Activated CD4-positive, alpha-beta memory T cell treated with anti-CD3 and anti-CD28 coated beads for 36 hours (primary cell): ENCODE results near the gene HAO2. TPM values are rescaled to one million over a fixed set of nuclear protein-coding genes. Genes with fewer than 3 reads are reported as not detected.
"Not testable (repeated sequence)": the region's sequence is repeated elsewhere in the genome, so short reads cannot be mapped to it uniquely, and the experiment has no call there.

Experiments used
- CTCF ChIA-PET: fragments of 350-600 bp; sonication (Branson Sonifier 250); formaldehyde crosslinking; loops from one replicate; lab custom pipeline; 2021; ENCODE audit warnings: antibody characterized with exemption, inconsistent platforms; lab: Charles Lee
- POLR2A ChIA-PET: fragments of 350-600 bp; sonication (Branson Sonifier 250); formaldehyde crosslinking; loops from one replicate; lab custom pipeline; 2021; ENCODE audit warnings: antibody characterized with exemption; lab: Charles Lee
- DNase-seq: peaks from one replicate; pipeline ENCODE4 v3.0.0-alpha.2; 2020
- H3K27ac Mint-ChIP-seq: one replicate; pipeline ENCODE4 v1.8.0; 2021; ENCODE audit warnings: mixed read lengths
- H3K27me3 Mint-ChIP-seq: one replicate; pipeline ENCODE4 v1.8.0; 2021; ENCODE audit warnings: mixed read lengths
- H3K36me3 Mint-ChIP-seq: one replicate; pipeline ENCODE4 v1.8.0; 2021; ENCODE audit warnings: mixed read lengths
- H3K4me1 Mint-ChIP-seq: one replicate; pipeline ENCODE4 v1.8.0; 2021; ENCODE audit warnings: low read depth, mixed read lengths
- H3K4me3 Mint-ChIP-seq: one replicate; pipeline ENCODE4 v1.8.0; 2021; ENCODE audit warnings: mild to moderate bottlenecking, mixed read lengths
- H3K9me3 Mint-ChIP-seq: one replicate; pipeline ENCODE4 v1.8.0; 2021; ENCODE audit warnings: mixed read lengths
- intact Hi-C: fragments of 100-400 bp; cut with micrococcal nuclease; formaldehyde crosslinking; loops from one replicate; pipeline ENCODE4 v1.15.1; 2023
- total RNA-seq, 2 experiments: library from RNA; stranded (reverse); gene quantifications; one replicate each; pipeline ENCODE4 v1.2.3, GENCODE V29; 2021

HAO2 gene
- total RNA-seq, 2 experiments from 2014 or later = not detected

DNA sequence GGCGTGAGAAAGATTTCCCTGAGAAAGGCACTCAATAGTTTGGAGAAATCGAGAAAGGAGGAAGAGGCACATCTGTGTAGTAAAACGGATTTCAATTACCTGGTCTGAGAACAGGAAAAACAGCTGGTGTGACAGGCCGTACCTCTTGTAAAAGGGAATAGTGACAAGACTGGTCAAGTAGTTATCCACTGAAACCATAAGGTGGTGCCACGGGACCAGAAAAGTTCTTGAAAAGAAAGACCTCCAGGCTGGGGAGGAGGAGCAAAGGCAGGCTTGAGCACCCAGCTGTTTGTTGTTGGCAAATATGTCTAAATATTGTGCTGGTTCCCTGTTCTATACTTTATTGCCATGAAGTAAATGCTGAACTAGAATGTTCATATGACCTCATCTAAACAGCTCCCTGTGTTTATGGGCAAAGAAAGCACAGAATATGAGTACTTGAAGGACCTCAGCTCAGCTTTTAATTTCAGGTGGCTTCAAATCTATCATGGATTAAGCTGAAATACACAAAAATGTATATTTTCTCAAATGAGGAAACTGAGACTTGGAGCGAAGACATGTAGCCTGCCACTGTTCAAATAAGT is 4.0 kb downstream of the HAO2 start:
- no peak overlapping the region for H3K27ac Mint-ChIP-seq
- no peaks in the 10 kb centered on the region for H3K36me3 Mint-ChIP-seq
- H3K4me3 Mint-ChIP-seq = no peak overlapping the region
- peaks cover 15% of the 10 kb centered on the region for H3K27me3 Mint-ChIP-seq
- peaks cover 3% of the 10 kb centered on the region for H3K9me3 Mint-ChIP-seq
- DNase-seq = no peak
- intact Hi-C loops = no loop called here
- POLR2A ChIA-PET = no interaction called here
- CTCF ChIA-PET = interaction anchor here (1.2 kb wide), 1 partner anchor 98 kb away, joined by 4 read pairs; no protein-coding TSS in a partner anchor
- peaks cover 7% of the 10 kb centered on the region for H3K4me1 Mint-ChIP-seq

DNA sequence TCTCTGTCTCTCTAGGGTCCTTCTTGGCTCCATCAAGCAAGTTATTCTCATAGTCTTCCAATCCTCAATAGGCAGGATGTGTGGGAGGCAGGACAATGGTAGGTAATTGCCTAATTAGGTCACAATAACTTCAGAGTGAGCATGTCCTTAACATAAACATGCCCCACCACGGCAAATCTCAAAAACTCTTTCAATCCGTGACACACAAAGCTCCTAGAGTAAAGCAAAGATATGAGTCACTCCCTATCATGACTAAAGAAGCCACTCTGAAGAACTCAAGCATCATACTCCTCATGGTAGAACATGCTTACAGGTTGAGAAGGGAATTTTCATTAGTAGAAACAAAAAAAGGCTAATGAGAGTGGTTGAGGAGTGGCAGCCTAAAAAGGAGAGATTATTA is 4.9 kb downstream of the HAO2 start:
- CTCF ChIA-PET = interaction anchor here (1.2 kb wide), 1 partner anchor 99 kb away, joined by 4 read pairs; no protein-coding TSS in a partner anchor
- no peaks in the 10 kb centered on the region for H3K36me3 Mint-ChIP-seq
- H3K27ac Mint-ChIP-seq = no peak overlapping the region
- intact Hi-C loops = no loop called here
- no peak overlapping the region for H3K4me3 Mint-ChIP-seq
- DNase-seq = no peak
- H3K9me3 Mint-ChIP-seq = peaks cover 3% of the 10 kb centered on the region
- POLR2A ChIA-PET = no interaction called here
- peaks cover 10% of the 10 kb centered on the region for H3K27me3 Mint-ChIP-seq
- peaks cover 7% of the 10 kb centered on the region for H3K4me1 Mint-ChIP-seq

DNA sequence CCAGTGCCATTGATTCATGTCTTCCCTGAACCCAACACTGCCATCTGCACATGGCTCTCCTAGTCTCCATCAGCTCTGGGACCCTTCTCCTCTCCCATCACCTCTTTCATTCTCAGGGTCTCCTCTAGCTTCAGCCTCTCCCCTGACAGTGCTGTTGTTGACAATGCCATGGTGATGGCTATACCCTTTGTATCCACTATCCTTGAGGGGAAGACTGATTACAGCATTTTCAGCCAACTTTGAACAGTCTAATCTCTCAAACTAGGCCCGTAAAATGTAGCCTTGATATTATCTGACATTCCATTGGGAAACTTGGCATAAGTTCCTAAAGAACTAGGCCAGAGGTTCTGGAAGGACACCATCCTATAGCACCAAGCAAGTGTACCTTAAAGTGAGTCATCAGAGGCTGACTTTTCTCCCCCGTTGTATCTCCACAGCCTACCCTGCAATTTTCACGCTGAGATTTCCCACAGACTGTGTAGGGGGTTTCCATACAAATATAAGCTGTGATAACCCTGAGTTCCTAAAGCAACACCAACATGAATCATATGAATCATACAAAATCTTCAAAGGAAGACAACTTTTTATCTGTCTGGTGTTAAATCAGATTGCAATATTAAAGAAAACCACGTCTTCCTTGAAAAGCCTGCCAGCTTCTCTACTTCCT is 5.8 kb downstream of the HAO2 start:
- no peaks in the 10 kb centered on the region for H3K36me3 Mint-ChIP-seq
- H3K27me3 Mint-ChIP-seq = peaks cover 4% of the 10 kb centered on the region
- peaks cover 3% of the 10 kb centered on the region for H3K9me3 Mint-ChIP-seq
- ChIA-PET CTCF (no interaction called here), POLR2A (no interaction called here)
- DNase-seq = no peak
- H3K4me1 Mint-ChIP-seq = peaks cover 7% of the 10 kb centered on the region
- no peak overlapping the region for H3K4me3 Mint-ChIP-seq
- H3K27ac Mint-ChIP-seq = no peak overlapping the region
- intact Hi-C loops = no loop called here

DNA sequence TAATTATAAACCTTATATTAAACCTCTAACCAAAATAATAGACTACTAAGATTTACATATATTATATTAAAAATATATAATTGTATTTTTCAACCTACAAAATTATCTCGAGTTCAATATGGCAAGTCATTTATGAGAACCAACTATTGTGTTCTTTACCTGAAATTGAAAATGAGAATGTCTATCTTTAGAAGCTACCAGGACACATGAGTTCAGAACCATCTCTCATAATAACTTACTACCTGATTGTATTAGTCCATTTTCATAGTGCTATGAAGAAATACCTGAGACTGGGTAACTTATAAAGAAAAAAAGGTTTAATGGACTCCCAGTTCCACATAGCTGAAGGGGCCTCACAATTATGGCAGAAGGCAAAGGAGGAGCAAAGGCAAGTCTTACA is 6.8 kb downstream of the HAO2 start:
- POLR2A ChIA-PET = no interaction called here
- Mint-ChIP-seq H3K4me3 (no peak overlapping the region), H3K4me1 (peaks cover 7% of the 10 kb centered on the region), H3K36me3 (no peaks in the 10 kb centered on the region), H3K27me3 (peaks cover 4% of the 10 kb centered on the region), H3K9me3 (peaks cover 3% of the 10 kb centered on the region), H3K27ac (no peak overlapping the region)
- CTCF ChIA-PET = no interaction called here
- no peak for DNase-seq
- intact Hi-C loops = no loop called here

DNA sequence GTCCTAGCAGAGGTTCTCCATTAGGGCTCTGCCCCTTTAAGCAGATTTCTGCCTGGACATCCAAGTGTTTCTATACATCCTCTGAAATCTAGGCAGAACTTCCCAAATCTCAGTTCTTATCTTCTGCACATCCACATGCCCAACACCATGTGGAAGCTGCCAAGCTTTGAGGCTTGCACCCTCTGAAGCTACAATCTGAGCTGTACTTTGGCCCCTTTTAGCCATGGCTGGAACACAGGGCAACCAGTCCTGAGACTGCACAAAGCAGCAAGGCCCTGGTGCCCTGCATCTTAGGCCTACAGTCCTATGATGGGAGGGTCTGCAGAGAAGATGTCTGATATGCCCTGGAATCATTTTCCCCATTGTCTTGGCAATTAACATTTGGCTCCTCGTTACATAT is 8.0 kb downstream of the HAO2 start:
- peaks cover 3% of the 10 kb centered on the region for H3K9me3 Mint-ChIP-seq

DNA sequence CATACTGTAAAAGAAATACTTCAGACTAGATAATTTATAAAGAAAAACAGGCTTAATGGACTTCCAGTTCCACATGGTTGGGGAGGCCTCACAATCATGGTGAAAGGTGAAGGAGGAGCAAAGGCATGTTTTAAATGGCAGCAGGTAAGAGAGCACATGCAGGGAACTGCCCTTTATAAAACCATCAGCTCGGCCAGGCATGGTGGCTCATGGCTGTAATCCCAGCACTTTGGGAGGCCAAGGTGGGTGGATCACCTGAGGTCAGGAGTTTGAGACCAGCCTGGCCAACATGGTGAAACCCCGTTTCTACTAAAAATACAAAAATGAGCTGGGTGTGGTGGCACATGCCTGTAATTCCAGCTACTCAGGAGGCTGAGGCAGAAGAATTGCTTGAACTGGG is 9.0 kb downstream of the HAO2 start:
- H3K27me3 Mint-ChIP-seq = not testable (repeated sequence)

More for the DNA sequence above, 8.0 kb downstream of the HAO2 start:
- peaks cover 4% of the 10 kb centered on the region for H3K27me3 Mint-ChIP-seq
- no peaks in the 10 kb centered on the region for H3K36me3 Mint-ChIP-seq
- no peak overlapping the region for H3K27ac Mint-ChIP-seq
- H3K4me3 Mint-ChIP-seq = no peak overlapping the region
- intact Hi-C loops = no loop called here
- ChIA-PET POLR2A (no interaction called here), CTCF (no interaction called here)
- peaks cover 7% of the 10 kb centered on the region for H3K4me1 Mint-ChIP-seq
- no peak for DNase-seq

DNA sequence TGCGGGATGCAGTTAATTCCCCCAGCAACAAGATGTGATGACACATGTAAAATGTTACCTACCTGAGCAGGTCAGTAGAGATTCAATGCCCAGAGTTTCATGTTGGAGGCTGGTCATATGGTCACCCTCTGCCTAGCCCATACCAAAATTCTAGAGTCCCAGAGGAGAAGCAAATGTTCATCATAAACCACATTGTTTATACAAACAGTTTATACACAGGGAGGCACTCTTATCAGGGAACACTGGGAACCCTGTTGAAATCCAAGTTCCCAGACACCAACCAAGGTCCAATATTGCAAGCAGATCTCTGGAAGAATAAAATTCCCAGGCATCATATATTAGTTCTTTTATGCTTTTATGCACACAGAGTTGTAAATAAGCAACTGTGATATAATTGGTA is 10.5 kb downstream of the HAO2 start:
- CTCF ChIA-PET = no interaction called here
- H3K27ac Mint-ChIP-seq = no peak overlapping the region
- POLR2A ChIA-PET = no interaction called here
- DNase-seq = no peak
- no peaks in the 10 kb centered on the region for H3K36me3 Mint-ChIP-seq
- peaks cover 6% of the 10 kb centered on the region for H3K4me1 Mint-ChIP-seq
- no peaks in the 10 kb centered on the region for H3K27me3 Mint-ChIP-seq
- H3K4me3 Mint-ChIP-seq = no peak overlapping the region
- intact Hi-C loops = no loop called here
- H3K9me3 Mint-ChIP-seq = peaks cover 3% of the 10 kb centered on the region

More for the DNA sequence above, 9.0 kb downstream of the HAO2 start:
- H3K4me1 Mint-ChIP-seq, H3K4me3 Mint-ChIP-seq, H3K27ac Mint-ChIP-seq, H3K9me3 Mint-ChIP-seq, POLR2A ChIA-PET, DNase-seq, H3K36me3 Mint-ChIP-seq, intact Hi-C loops: not testable (repeated sequence)
- CTCF ChIA-PET = interaction anchor here (0.7 kb wide), 1 partner anchor 490 kb away, joined by 4 read pairs; no protein-coding TSS in a partner anchor

DNA sequence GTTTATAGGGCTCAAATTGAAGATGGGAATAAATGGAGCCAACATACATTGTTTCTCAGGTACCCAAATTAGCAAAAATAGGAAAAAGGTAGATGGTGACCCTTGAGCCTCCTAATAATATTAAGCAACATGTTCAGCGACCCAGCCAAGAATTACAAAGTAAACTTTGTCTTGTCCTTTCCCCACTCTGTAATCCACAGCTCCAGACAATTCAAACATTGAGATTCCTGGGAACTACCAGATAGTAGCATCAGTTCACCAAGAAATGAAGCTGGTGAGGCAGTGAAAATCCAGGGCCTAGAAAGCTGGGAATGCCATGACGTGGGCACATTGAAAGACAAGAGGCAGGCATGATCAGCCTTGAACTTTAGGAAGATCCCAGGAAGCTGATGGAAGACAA is 11.7 kb downstream of the HAO2 start:
- no peak for DNase-seq
- intact Hi-C loops = no loop called here
- Mint-ChIP-seq H3K4me3 (no peak overlapping the region), H3K27me3 (no peaks in the 10 kb centered on the region), H3K27ac (no peak overlapping the region), H3K4me1 (no peaks in the 10 kb centered on the region), H3K9me3 (peaks cover 3% of the 10 kb centered on the region), H3K36me3 (no peaks in the 10 kb centered on the region)
- CTCF ChIA-PET = no interaction called here
- POLR2A ChIA-PET = no interaction called here

DNA sequence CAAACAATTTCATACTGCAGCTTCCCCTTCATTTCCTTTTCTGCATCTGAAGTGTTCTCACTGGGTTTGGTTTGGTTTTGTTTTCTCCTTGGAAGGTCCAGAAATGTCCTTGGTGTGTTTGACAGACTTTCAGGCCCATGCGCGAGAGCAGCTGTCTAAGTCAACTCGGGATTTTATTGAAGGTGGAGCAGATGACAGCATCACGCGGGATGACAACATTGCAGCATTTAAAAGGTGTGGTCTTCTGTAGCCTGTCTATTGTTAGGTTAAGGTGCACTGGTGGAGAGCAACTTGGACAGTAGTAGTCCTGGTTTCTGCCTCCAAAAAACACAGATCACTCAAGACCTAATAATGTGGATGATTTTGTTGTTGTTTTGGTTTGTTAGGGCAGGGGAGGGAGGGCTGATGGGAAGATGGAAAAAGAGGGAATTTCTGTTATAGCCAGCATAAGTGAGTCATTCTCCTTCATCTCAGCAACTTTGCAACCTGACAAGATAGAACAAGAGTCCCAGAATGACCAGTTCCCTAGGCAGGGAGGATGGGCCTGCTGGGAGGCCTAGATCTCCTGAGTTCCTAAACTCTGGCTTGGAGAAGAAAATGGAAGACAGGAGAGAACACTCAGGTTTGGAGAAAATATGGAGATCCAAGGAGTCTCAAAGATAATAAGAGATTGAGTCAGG is 12.5 kb downstream of the HAO2 start:
- Mint-ChIP-seq H3K27ac (no peak overlapping the region), H3K9me3 (peaks cover 3% of the 10 kb centered on the region), H3K27me3 (no peaks in the 10 kb centered on the region), H3K36me3 (no peaks in the 10 kb centered on the region), H3K4me3 (no peak overlapping the region), H3K4me1 (no peaks in the 10 kb centered on the region)
- DNase-seq = no peak
- ChIA-PET POLR2A (no interaction called here), CTCF (no interaction called here)
- intact Hi-C loops = no loop called here

DNA sequence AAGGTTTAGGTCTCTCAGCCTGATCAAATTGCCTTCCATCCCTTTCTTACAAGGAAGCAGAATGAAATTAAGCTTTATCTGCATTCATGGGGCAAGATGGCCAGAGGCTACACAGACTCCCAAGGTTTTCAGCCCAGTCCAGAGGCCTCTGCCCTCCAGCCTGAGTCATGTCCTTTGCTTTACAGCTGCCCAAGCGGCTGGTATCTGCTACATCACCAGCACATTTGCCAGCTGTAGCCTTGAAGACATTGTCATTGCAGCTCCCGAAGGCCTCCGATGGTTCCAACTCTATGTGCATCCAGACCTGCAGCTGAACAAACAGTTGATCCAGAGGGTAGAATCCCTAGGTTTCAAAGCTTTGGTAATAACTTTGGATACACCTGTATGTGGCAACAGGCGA is 16.0 kb downstream of the HAO2 start:
- CTCF ChIA-PET = no interaction called here
- no peak for DNase-seq
- no peaks in the 10 kb centered on the region for H3K4me1 Mint-ChIP-seq
- no peaks in the 10 kb centered on the region for H3K9me3 Mint-ChIP-seq
- peaks cover 2% of the 10 kb centered on the region for H3K27me3 Mint-ChIP-seq
- H3K27ac Mint-ChIP-seq = no peak overlapping the region
- H3K4me3 Mint-ChIP-seq = no peak overlapping the region
- intact Hi-C loops = no loop called here
- H3K36me3 Mint-ChIP-seq = no peaks in the 10 kb centered on the region
- POLR2A ChIA-PET = no interaction called here

DNA sequence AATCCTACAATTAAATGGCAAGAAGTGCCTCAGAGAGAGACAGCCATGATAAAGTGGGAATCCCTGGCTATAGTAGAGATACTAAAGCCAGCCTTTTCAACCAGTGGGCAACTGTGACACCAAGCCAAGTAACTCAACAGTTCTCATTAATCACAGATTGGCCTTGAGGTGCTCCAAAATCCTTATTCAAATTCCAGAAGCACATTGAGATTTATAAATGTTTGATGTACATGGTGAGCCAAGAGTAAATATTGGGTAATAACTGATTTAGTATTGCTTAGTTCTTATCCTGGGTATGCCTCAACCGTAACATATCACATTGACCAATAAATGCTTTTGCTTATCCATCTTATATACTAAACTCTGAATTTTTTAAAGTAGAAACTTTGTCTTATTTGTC is 17.1 kb downstream of the HAO2 start:
- ChIA-PET POLR2A (no interaction called here), CTCF (no interaction called here)
- Mint-ChIP-seq H3K9me3 (no peaks in the 10 kb centered on the region), H3K4me3 (no peak overlapping the region), H3K27ac (no peak overlapping the region), H3K4me1 (no peaks in the 10 kb centered on the region), H3K36me3 (no peaks in the 10 kb centered on the region), H3K27me3 (peaks cover 4% of the 10 kb centered on the region)
- no peak for DNase-seq
- intact Hi-C loops = no loop called here

DNA sequence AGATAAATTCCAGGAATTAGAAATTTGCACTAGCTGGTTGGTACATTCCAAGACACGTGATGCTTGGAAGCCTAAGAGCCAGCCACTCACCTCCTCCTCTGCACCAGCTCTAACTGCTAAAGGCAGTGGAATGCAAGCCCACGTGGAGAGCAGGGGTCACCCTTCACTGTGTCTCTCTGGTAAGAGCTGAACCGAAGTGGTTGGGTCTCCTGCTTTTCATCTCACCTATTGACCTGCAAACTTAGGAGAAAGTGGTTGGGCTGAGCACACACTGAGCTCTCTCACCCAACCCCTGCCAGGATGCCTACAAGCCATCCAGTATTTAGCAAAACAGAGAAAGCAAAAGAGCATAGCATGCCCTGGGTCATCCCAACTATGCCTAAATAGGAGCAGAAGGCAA is 19.3 kb downstream of the HAO2 start:
- intact Hi-C loops = no loop called here
- no peaks in the 10 kb centered on the region for H3K9me3 Mint-ChIP-seq
- H3K4me3 Mint-ChIP-seq = no peak overlapping the region
- peaks cover 4% of the 10 kb centered on the region for H3K27me3 Mint-ChIP-seq
- H3K4me1 Mint-ChIP-seq = no peaks in the 10 kb centered on the region
- ChIA-PET CTCF (no interaction called here), POLR2A (no interaction called here)
- no peaks in the 10 kb centered on the region for H3K36me3 Mint-ChIP-seq
- no peak overlapping the region for H3K27ac Mint-ChIP-seq
- DNase-seq = no peak
